Retinal pigment epithelial cell (primary cell): ENCODE results near the gene SMC4.

Source experiments
- DNase-seq: peaks from one replicate; pipeline ENCODE4 v3.0.0-alpha.2; 2010; ENCODE audit warnings: low read depth
- H3K4me3 ChIP-seq: 2 replicates; pipeline ENCODE4 v1.5.1; 2011; ENCODE audit warnings: mild to moderate bottlenecking, low read length, control low read depth, moderate library complexity
- TF ChIP-seq, protein P1 (sequence below): conservative IDR thresholded peaks from 2 replicates; pipeline ENCODE4 v1.5.1; 2011; ENCODE audit warnings: low read depth, low read length, control low read depth, inconsistent platforms

SMC4 gene

DNA sequence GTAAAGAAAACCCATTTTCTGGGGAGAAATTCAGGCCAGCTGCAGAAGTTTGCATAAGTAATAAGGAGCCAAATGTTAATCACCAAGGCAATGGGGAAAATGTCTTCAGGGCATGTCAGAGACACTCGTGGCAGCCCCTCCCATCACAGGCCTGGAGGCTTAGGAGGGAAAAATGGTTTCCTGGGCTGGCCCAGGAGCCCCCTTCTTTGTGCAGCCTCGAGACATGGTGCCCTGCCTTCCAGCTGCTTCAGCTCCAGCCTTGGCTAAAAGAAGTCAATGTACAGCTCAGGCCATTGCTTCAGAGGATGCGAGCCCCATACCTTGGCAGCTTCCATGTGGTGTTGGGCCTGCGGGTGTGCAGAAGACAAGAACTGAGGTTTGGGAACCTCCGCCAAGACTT is 70.7 kb downstream of the SMC4 start:
- no peak overlapping the region for H3K4me3 ChIP-seq
- TF ChIP-seq, protein P1, sequence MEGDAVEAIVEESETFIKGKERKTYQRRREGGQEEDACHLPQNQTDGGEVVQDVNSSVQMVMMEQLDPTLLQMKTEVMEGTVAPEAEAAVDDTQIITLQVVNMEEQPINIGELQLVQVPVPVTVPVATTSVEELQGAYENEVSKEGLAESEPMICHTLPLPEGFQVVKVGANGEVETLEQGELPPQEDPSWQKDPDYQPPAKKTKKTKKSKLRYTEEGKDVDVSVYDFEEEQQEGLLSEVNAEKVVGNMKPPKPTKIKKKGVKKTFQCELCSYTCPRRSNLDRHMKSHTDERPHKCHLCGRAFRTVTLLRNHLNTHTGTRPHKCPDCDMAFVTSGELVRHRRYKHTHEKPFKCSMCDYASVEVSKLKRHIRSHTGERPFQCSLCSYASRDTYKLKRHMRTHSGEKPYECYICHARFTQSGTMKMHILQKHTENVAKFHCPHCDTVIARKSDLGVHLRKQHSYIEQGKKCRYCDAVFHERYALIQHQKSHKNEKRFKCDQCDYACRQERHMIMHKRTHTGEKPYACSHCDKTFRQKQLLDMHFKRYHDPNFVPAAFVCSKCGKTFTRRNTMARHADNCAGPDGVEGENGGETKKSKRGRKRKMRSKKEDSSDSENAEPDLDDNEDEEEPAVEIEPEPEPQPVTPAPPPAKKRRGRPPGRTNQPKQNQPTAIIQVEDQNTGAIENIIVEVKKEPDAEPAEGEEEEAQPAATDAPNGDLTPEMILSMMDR = no peak
- DNase-seq = no peak

DNA sequence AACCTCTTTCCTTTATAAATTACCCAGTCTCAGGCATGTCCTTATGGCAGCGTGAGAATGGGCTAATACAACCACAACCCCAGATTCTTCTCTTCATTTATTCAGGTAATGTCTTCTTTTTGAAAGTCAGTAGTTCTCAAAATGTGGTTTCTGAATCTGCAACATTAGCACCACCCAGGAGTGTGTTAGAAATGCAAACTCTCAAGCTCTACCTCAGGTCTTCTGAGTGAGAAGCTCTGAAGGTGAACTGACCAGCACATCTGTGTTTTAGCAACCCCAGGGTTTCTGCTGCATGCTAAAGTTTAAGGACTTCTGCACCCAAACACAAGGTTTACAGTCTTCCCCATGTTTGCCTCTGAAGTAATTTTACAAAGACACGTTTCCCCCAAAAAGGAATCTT is 72.4 kb downstream of the SMC4 start:
- TF ChIP-seq, protein P1 = no peak
- DNase-seq = no peak

DNA sequence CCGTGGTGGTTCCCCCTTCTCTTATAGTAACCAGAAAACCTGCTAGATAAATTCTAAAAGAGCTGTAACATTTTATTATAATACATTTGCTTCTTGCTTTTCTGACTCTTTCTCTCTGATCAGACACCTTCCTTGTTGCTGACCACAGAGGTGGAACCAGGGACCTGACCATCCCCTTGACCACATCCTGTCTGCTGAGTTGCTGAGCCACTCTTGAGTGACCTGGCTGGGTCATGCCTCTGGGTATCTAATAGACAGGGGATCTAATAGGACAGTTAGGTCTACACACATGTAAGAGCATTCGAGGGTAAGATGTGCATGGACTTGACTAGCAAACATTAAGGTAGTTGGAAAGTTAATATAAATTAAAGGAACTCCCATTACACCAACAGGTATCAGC is 72.9 kb downstream of the SMC4 start:
- TF ChIP-seq, protein P1 = no peak
- no peak overlapping the region for H3K4me3 ChIP-seq
- no peak for DNase-seq

More for the DNA sequence above, 72.4 kb downstream of the SMC4 start:
- no peak overlapping the region for H3K4me3 ChIP-seq

DNA sequence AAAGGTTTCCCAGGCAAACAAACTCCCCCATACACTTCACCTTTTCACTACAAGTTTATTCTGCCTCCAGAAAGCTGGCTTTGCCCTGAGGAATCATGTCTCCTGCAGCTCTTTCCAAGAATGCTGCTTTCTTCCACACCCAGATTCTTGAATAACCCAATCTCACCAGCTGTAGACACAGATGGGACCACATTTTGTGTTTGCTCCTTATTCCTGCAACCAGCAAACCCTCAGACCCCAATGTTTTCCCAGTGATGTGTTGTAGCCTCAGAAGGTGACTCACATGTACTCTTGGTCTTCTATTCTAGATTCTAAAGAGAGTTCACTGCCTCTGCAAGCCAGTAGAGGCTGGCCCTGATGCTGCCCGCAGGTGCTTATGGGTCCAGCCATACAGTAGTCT is 73.8 kb downstream of the SMC4 start:
- DNase-seq = no peak
- TF ChIP-seq, protein P1 = no peak
- H3K4me3 ChIP-seq = no peak overlapping the region

DNA sequence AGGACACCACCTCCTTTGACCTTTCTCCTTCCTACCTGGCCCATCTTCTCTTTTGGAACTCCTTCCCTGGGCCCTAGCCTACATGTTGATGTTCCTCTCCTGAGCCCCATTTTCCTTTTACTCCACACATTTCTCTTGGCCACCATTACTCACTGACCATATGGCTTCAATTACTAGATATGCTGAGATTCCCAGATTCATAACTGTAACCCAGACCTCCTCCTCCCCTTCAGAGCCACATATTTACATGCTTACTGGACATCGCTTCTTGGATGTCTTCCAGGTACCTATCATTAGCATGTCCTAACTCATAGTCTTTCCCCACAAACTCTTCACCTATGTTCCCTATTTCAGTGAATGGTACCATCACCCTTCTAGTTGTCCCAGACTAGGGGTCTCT is 74.5 kb downstream of the SMC4 start:
- DNase-seq = no peak
- H3K4me3 ChIP-seq = no peak overlapping the region
- TF ChIP-seq, protein P1 = no peak

DNA sequence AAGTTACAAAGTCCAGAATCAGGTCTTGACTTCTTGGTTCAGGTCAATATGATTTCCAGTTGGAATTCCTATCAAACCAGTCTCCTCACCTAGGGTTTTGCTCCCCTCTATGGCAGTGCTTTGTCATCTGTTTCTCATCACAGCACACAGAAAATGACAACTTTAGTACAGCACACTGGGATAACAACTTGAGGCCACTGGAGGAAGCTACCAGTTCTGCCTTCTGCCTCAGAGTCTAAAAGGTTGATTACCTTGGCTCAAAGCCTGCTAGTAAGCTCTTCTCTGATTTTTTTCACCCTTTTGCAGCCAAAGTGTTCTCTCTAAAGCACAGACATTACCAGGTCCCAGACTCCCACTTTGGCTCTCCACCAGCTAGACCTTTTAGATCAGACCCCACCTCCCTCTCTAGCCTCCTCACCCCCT is 75.0 kb downstream of the SMC4 start:
- H3K4me3 ChIP-seq = no peak overlapping the region
- TF ChIP-seq, protein P1 = no peak
- DNase-seq = no peak

DNA sequence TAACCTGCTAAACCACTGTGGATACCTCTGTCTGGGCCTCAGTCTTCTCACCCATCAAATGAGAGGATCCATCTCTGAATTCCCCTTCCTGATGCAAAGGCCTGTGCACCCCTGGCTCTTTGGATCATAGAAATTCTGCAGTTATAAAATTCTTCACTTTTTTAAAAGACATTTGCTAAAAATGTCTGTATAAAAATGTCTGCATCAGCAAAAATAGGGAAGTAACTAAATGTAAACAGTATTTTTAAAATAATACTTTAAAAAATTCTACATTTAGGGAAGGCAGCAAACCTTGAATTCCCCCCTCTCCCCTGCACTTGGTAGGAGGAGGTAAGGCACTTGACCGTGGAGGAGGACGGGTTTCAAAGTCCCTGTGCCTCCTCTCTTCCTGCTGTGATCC is 75.7 kb downstream of the SMC4 start:
- DNase-seq = no peak
- no peak overlapping the region for H3K4me3 ChIP-seq
- TF ChIP-seq, protein P1 = no peak
